NT2/D1 (cell line): ENCODE data around the gene HHLA2.

Experiments used
- DNase-seq: peaks from one replicate; pipeline ENCODE4 v3.0.0-alpha.2; 2011; ENCODE audit warnings: low read depth, low spot score
- H3K27me3 ChIP-seq: 2 replicates; pipeline ENCODE4 v1.6.0; 2011; ENCODE audit warnings: mild to moderate bottlenecking; ENCODE audit not compliant: insufficient read length, insufficient read depth
- H3K36me3 ChIP-seq: 2 replicates; pipeline ENCODE4 v1.6.1; 2011; ENCODE audit warnings: mild to moderate bottlenecking, low read length, mixed read lengths; ENCODE audit not compliant: insufficient read depth, insufficient read length
- H3K4me1 ChIP-seq: 2 replicates; pipeline ENCODE4 v1.5.1; 2011; ENCODE audit not compliant: insufficient read depth, insufficient read length
- H3K4me3 ChIP-seq: 2 replicates; pipeline ENCODE4 v1.5.1; 2011; ENCODE audit warnings: low read depth; ENCODE audit not compliant: insufficient read length
- H3K9ac ChIP-seq: 2 replicates; pipeline ENCODE4 v1.6.0; 2011; ENCODE audit warnings: low read depth; ENCODE audit not compliant: insufficient read length
- H3K9me3 ChIP-seq: 2 replicates; pipeline ENCODE4 v1.5.1; 2011; ENCODE audit warnings: mild to moderate bottlenecking, low read length; ENCODE audit not compliant: insufficient read depth
- SUZ12 ChIP-seq: IDR thresholded peaks from 2 replicates; pipeline ENCODE4 v1.6.1; 2011; ENCODE audit not compliant: insufficient read length, insufficient read depth; ENCODE audit errors: extremely low read depth
- YY1 ChIP-seq: IDR thresholded peaks from 2 replicates; pipeline ENCODE4 v1.6.1; 2011; ENCODE audit not compliant: insufficient read length, insufficient read depth
- ZNF274 ChIP-seq: IDR thresholded peaks from 2 replicates; pipeline ENCODE4 v1.6.1; 2011; ENCODE audit warnings: mild to moderate bottlenecking, low read depth, low read length

The HHLA2 gene

GRCh38 chr3:108319428-108320082, 23.2 kb downstream of the HHLA2 start:
- H3K36me3 ChIP-seq = no peaks in the 10 kb centered on the region
- H3K4me1 ChIP-seq = no peaks in the 10 kb centered on the region
- no peak overlapping the region for H3K4me3 ChIP-seq
- no peaks in the 10 kb centered on the region for H3K27me3 ChIP-seq
- H3K9me3 ChIP-seq = no peaks in the 10 kb centered on the region
- H3K9ac ChIP-seq = no peak overlapping the region
- no peak for DNase-seq
- TF ChIP-seq SUZ12 = no peak
- no peak for TF ChIP-seq YY1
- TF ChIP-seq ZNF274 = no peak

GRCh38 chr3:108320746-108321350, 24.5 kb downstream of the HHLA2 start:
- H3K9ac ChIP-seq = no peak overlapping the region
- no peak for DNase-seq
- TF ChIP-seq SUZ12 (no peak), ZNF274 (no peak), YY1 (no peak)

GRCh38 chr3:108322352-108322751, 26.0 kb downstream of the HHLA2 start:
- H3K4me3 ChIP-seq = no peak overlapping the region
- no peaks in the 10 kb centered on the region for H3K4me1 ChIP-seq
- TF ChIP-seq YY1 (no peak), SUZ12 (no peak), ZNF274 (no peak)
- DNase-seq = no peak
- H3K9ac ChIP-seq = no peak overlapping the region
- no peaks in the 10 kb centered on the region for H3K27me3 ChIP-seq
- H3K9me3 ChIP-seq = 0 out of 2 replicates have a peak, but pooled peaks cover 4% of the 10 kb centered on the region
- H3K36me3 ChIP-seq = no peaks in the 10 kb centered on the region

More at GRCh38 chr3:108320746-108321350, 24.5 kb downstream of the HHLA2 start:
- Histone ChIP-seq H3K27me3 (no peaks in the 10 kb centered on the region), H3K36me3 (no peaks in the 10 kb centered on the region), H3K9me3 (no peaks in the 10 kb centered on the region), H3K4me3 (no peak overlapping the region), H3K4me1 (no peaks in the 10 kb centered on the region)

- Histone ChIP-seq H3K27me3 (no peaks in the 10 kb centered on the region), H3K36me3 (no peaks in the 10 kb centered on the region), H3K9me3 (0 out of 2 replicates have a peak, but pooled peaks cover 4% of the 10 kb centered on the region), H3K4me1 (no peaks in the 10 kb centered on the region), H3K9ac (no peak overlapping the region), H3K4me3 (no peak overlapping the region)
- no peak for TF ChIP-seq YY1
- no peak for TF ChIP-seq ZNF274
- DNase-seq = no peak
These were observed 27.8 kb downstream of the HHLA2 start for GRCh38 chr3:108324177-108324576.

- no peaks in the 10 kb centered on the region for H3K36me3 ChIP-seq
- no peak overlapping the region for H3K4me3 ChIP-seq
- no peak for DNase-seq
- no peaks in the 10 kb centered on the region for H3K4me1 ChIP-seq
- no peak for TF ChIP-seq ZNF274
- TF ChIP-seq SUZ12 = no peak
- no peak for TF ChIP-seq YY1
- H3K27me3 ChIP-seq = no peaks in the 10 kb centered on the region
- no peak overlapping the region for H3K9ac ChIP-seq
- 0 out of 2 replicates have a peak, but pooled peaks cover 4% of the 10 kb centered on the region for H3K9me3 ChIP-seq
These were observed 30.8 kb downstream of the HHLA2 start for GRCh38 chr3:108327168-108327567.

- Histone ChIP-seq H3K36me3 (no peaks in the 10 kb centered on the region), H3K9me3 (0 out of 2 replicates have a peak, but pooled peaks cover 4% of the 10 kb centered on the region), H3K27me3 (no peaks in the 10 kb centered on the region), H3K4me1 (no peaks in the 10 kb centered on the region), H3K9ac (no peak overlapping the region), H3K4me3 (no peak overlapping the region)
- no peak for DNase-seq
- no peak for TF ChIP-seq YY1
- TF ChIP-seq SUZ12 = no peak
- TF ChIP-seq ZNF274 = no peak
These were observed 32.6 kb downstream of the HHLA2 start for GRCh38 chr3:108328821-108329486.

GRCh38 chr3:108329508-108329907, 33.2 kb downstream of the HHLA2 start:
- DNase-seq = no peak
- TF ChIP-seq SUZ12 (no peak), YY1 (no peak), ZNF274 (no peak)

More at GRCh38 chr3:108329508-108329907, 33.2 kb downstream of the HHLA2 start:
- no peak overlapping the region for H3K9ac ChIP-seq
- H3K4me1 ChIP-seq = no peaks in the 10 kb centered on the region
- no peak overlapping the region for H3K4me3 ChIP-seq
- no peaks in the 10 kb centered on the region for H3K27me3 ChIP-seq
- H3K36me3 ChIP-seq = no peaks in the 10 kb centered on the region
- H3K9me3 ChIP-seq = 0 out of 2 replicates have a peak, but pooled peaks cover 4% of the 10 kb centered on the region
